IPS-11a (cell line): ENCODE results near the gene JADE2.

ENCODE experiments used
- H3K4me3 ChIP-seq: one replicate; pipeline ENCODE4 v1.5.1; 2013; ENCODE audit warnings: low read depth, low read length, control low read depth

JADE2 gene

DNA sequence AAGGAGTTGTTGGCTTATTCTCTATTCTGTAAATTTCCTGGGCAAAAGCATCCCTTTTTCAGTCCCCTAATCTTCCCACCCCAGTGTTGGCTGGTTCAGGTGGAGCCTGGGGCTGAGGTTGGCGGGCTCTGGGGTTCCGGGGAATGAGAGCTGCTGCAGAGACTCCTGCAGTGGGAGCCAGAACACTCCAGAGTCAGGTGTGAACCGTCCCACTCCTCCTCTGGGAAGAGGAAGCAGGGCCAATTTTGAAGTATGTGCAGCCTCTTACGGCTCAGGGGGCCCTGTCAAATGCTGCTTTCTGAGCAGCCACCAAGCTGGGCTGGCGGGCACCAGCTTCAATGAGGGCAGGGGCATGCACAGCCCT lies 42.8 kb downstream of the JADE2 start:
- no peak overlapping the region for H3K4me3 ChIP-seq

DNA sequence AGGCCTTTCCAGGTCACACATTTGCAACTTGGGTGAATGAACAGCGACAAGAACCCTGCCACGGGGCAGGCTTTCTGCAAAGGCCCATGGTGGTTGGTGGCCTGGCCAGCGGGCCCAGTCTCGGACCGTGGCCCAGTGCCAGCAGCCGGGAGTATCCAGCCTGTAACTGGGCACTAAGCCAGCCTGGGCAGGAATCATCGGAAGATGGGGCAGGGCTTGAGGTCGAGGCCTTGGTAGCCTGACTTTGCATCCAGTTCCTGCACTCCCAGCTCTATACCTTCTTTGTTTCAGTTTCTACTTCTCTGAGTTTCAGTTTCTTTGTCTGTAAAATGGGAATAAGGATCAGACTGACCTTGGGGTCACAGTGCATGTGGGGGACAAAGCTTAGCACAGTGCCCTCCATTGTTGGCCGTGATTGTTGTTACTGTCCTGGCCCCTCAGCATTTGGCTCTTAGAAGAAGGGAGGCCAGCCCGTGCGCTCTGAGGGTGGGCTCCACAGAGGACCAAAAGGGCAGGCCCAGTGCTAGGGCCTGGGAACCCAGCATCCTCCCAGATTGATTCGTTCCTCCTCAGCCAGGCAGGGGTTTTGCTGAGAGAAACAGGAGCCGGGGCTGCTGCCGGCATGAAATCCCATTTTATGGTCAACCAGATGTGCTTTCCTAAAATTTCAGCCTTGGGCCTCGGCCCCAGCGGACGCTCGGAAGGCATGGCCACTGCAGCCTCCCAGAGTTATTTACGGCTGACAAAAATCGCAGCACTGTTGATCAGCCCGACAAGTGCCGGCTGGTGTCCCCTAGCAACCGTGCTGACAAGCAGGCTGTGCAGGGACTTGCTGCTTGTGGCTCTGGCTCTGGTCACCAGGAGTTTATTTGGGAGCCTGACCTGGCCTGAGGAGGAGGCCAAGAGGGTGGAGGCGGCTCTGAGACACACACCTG lies 43.6 kb downstream of the JADE2 start:
- H3K4me3 ChIP-seq, result no peak overlapping the region

DNA sequence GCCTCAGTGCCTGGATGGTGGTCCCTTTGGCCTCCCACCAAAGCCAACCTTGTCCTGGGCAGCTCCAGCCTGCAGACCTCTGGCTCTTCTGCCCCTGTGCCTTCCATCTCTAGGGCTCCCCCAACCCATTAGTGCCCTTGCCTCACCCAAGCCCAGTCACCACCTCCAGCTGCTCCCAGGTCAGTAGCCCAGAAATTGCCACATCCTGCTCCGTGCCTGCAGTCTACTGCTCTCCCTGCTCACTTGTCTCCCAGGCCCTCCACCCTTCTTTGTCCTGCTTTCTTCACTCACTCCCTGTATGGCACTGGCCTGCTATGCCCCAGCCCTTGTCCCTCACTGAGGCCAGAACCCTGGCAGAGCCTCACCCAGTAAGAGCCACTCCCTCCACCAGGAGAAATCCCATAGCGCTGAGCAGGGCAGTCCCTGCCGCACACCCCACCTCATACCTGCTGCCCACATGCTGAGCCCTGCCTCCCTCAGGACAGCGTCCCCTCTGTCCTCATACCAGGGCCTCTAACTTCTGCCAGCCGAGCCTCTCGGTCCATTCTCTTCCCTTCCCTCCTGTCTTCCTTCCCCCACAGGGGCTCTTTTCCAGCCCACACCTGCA lies 44.4 kb downstream of the JADE2 start:
- no peak overlapping the region for H3K4me3 ChIP-seq

DNA sequence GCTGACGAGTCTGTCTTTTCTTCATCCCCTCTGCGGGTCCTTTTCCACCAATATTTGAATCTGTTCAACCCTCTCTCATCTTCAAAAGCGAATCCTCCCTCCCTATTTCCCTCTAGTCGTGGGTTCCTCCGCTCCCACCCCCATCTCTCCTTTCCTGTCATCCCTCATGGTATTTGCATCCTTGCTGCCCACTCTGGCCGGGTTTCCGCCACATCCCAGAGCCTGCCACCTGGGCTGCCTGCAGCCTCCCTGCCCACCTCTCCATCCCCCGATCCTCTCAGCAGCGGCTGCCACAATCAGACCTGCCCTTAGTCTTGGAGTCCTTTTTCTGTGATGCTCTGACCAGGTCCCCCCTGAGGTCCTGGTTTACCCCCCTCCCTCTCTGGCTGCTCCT lies 44.9 kb downstream of the JADE2 start:
- H3K4me3 ChIP-seq, result no peak overlapping the region

DNA sequence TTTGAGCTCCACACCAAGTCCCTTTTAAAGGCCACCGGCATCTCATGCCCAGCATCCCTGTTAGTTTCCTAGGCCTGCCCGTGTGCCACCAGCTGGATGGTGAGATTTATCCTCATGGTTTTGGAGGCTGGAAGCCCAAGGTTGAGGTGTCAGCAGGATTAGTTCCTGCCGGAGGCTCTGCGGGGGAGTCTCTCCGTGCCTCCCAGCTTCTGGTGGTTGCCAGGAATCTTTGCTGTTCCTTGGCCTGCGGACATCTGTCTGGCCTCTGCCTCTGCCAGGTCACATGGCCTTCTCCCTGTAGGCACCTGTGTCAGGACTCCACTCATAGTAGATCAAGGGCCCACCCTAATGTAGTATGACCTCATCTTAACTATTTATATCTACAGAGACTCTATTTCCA lies 45.4 kb downstream of the JADE2 start:
- H3K4me3 ChIP-seq, result no peak overlapping the region

DNA sequence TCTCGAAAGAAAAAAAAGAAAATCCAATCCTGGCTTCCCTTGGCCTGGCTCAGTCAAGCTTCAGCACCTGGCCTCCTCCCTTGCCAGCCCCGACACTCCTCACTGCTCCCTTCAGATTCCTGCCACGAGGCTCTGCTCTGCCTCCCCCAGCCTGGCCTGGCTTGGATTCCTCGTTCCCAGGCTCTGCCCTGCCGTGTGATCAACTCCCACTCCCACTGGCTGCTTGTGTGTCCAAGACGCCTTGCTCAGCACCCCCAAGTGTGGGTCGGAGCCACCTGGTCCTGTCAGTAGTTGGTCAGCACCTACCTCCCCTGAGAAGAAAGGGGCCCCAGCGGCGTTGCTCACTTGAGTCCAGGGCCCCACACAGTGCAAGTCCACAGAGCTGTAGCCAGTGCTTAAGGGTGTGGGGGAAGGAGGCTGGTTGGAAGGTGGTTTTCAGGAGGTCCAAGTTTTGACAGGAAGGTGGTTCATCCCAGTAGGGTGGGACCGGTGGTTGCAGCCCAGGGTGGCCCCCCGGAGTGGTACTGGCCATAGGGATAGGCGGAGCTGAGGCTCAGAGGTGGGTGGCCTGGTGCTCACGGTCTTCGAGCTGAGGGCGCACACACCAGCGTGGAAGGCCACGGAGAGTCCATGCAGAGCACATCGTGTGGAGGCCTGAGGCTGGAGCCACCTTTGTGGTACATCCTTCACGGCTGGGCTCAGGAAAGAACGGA lies 46.4 kb downstream of the JADE2 start:
- no peak overlapping the region for H3K4me3 ChIP-seq

DNA sequence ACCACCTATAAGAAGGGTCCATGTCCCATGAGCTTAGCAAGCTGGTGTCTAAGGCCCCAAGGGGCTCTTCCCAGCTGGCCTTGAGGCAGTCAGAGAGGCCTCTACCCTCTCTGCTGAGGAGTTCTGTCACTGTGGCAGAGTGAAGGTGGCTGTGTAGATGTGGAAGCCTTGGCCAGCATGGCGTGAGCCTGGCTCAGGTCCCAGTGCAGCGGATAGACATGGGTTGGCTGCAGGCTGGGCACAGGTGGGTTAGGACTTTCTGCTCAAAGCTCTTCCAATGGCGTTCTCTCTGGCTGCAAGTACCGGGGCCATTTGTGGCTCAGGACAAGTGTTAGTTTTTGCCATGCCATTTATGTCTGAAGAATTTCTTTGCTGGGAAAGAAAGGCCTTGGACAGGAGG lies 47.3 kb downstream of the JADE2 start:
- no peak overlapping the region for H3K4me3 ChIP-seq

DNA sequence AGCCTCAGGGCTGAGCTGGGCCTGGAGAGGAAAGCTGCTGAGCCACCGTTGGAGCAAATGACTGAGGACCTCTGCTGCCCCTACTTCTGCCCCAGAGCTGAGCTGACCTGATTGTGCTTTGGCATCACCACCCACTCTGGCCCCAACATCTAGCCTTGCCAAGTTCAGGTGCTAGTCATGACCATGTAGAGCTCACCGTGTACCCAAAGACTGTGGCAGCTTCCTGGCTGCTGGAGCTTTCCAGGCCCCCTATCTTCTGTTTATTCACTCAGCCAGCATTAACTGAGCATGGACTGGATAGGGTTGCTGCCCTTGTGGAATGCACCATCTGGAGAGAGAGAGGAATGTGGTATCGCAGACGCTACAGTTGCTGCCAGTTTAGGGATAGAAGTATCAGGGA lies 49.1 kb downstream of the JADE2 start:
- H3K4me3 ChIP-seq, result no peak overlapping the region

DNA sequence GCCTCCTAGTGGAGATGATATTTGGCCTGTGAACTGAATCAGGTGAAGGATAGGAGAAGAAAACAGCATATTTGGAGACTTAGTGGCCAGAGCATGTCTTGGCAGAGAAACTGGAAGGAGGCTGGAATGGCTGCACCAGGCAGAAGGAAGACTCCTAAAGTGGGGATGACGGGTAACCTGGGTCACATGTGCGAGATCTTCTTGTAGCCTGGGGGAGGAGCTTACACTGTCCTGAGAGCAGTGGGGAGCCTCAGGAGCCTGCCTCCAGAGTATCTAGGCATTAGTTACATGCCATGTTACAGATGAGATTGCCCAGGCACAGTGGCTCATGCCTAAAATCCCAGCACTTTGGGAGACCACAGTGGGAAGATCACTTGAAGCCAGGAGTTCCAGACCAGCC lies 49.8 kb downstream of the JADE2 start:
- no peak overlapping the region for H3K4me3 ChIP-seq

DNA sequence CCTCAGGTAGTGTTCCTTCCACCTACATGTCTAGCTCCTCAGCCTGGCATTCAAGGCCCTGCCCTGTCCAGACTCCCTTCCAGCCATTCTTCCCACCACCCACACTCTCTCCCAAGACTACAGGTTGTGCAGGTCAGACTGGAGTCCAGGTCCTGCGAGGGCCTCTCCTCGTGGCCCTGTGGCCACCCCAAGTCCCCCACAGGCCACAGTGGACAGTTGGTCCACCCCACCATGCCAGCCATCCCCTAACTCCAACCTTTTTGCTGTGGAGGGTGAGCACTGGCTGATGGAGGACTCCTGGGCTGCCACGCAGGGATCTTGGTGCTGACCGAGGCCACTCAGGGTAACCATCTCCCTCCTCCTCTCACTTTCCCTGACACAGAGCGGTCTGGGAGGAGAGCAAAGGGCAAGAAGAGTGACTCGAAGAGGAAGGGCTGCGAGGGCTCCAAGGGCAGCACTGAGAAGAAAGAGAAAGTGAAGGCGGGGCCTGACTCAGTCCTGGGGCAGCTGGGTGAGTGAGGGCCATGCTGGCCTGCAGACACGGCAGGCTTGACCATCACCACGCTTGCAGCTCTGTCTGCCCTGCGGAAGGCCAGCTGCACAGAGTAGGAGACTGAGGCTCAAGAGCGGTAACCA lies 51.0 kb downstream of the JADE2 start:
- H3K4me3 ChIP-seq, result no peak overlapping the region

DNA sequence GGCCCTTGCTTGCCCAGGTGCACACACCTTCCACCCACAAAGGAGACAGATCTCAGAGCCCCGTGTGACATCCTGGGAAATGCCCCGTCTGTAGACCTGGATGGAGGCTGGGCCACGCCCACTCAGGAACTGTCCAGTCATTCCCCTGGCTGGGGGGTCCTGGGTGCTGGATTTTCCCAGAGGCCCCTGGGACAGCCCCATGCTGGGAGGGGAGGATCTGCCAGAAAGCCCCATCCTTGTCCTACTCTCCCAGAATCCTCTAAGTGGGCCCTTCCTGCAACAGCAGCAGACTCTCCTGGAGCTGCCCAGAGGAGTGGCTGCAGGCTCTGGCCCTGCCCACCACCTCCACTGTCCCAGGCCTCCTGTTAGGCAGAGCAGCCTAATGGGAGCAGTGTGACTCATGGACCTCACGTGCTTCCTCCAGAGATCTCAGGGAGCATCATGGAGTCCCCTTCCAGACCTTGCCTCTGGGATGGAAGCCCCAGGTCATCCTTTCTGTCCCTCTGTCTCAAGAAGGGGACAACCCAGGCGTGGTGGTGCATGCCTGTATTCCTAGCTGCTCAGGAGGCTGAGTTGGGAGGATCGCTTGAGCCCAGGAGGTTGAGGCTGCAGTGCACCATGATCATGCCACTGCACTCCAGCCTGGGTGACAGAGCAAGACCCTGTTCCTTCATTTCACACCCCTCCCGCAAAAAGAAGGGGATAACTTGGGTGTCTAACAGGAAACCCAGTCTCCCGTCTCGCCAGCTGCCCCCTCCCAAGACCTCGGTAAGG lies 51.7 kb downstream of the JADE2 start:
- no peak overlapping the region for H3K4me3 ChIP-seq

DNA sequence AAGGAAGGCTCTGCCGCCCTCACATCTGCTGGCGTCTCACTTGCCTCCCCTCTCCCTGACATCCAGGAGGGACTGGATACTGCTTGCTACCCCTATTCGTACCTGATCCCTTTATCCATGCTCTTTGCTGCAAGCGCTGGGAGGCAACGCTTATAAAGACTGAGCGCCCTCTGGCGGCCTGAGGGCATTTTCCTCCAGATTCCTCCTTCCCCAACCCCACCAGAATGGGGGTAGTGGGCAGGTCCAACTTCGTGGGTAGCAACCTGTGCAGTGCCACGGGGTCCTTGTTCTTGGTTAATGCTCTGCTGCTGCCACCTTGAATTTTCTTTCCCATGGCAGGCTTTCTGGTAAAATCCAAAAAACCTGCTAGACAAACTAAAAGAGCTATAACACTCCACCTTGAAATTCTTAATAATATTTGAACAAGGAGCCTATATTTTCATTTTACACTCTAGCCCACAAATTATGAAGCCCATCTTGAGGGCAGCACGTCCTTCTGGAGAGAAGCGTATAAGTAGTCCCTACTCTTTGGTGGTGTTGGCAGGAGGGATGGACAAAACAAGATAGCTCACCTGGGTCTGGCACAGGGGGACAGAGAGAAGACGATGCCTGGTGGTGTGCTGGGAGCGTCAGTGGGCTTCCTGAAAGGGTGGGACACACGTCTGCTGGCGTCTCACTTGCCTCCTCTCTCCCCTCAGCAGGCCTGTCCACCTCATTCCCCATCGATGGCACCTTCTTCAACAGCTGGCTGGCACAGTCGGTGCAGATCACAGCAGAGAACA lies 52.5 kb downstream of the JADE2 start:
- H3K4me3 ChIP-seq, result no peak overlapping the region

DNA sequence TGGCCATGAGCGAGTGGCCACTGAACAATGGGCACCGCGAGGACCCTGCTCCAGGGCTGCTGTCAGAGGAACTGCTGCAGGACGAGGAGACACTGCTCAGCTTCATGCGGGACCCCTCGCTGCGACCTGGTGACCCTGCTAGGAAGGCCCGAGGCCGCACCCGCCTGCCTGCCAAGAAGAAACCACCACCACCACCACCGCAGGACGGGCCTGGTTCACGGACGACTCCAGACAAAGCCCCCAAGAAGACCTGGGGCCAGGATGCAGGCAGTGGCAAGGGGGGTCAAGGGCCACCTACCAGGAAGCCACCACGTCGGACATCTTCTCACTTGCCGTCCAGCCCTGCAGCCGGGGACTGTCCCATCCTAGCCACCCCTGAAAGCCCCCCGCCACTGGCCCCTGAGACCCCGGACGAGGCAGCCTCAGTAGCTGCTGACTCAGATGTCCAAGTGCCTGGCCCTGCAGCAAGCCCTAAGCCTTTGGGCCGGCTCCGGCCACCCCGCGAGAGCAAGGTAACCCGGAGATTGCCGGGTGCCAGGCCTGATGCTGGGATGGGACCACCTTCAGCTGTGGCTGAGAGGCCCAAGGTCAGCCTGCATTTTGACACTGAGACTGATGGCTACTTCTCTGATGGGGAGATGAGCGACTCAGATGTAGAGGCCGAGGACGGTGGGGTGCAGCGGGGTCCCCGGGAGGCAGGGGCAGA lies 53.3 kb downstream of the JADE2 start:
- H3K4me3 ChIP-seq, result no peak overlapping the region

DNA sequence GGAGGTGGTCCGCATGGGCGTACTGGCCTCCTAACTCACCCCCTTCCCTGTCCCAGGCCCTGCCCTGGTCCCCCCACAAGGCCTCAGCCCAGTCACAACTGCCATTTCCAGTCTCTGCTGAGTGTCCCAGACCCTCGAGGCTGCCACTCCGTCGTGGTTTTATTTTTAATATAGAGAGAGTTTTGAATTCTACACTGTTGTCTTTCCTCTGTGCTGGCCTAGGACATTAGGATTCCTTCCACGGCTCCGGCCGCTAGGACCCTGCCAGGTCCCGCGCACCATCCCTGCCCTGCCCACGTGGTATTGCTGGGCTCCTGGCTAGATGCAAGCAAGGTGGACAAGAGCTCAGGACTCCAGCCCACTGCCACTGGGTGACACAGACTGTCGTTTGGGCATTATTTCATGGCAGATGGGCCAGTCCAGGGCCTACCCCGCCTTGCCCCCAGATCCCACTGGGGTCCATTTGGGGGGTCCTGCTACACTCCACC lies 53.9 kb downstream of the JADE2 start:
- H3K4me3 ChIP-seq, result no peak overlapping the region

DNA sequence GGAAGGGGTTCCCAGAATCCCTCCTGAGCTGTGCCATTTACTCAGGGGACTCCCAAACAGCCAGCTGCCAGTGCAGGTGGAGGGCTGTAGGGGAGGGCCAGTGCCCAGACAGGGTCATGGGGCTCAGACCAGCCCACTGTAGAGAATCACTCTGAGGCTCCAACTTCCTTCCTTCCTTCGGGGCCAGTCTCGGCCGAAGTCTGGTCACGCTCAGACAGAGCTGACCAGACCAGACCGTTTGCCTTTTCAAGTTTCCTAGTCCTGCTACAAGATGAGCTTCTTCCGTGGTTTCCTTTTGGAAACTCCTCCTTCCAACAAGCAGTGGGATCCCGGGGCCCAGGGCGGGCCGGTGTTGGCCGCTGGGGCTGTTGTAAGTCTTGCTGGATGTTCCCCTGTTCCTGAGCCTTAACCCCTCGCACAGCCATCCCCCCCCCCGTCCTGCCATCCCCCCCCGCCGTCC lies 54.6 kb downstream of the JADE2 start:
- H3K4me3 ChIP-seq, result no peak overlapping the region

DNA sequence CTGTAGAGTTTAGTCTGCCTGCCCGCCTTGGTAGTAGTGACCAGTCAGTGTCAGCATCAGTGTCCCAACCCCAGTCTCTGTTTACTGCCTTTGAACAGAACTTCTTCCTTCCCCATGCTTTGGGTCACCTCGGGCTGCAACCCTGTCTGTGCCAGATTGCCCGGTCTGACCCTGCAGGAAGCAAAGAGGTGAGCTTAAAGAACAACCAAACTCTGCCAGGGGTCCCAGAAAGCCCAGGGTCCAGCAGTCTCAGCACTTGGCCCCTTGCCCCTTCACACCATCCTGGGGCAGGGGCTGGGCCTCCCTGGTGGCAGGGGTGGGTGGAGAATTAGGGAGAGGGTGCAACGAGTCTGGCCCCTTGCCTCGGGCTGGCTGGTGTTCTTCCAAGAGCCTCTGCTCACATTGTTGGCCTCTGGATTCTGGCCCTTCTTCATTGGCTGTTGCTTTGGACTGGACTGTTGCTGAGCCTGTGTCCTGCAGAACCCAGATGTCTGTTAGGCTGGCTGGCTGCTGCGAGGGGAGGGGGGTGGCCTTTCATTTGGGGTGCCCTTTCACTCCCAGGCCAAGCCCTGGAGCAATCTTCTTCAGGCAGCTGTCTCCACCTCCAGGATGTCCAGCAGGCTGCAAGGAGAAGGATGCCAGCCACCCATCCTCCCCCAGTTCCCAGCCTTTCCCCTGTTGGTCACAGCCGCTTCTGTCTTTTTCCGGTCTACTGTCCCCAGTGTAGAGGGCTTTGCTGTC lies 55.9 kb downstream of the JADE2 start:
- H3K4me3 ChIP-seq, result no peak overlapping the region

DNA sequence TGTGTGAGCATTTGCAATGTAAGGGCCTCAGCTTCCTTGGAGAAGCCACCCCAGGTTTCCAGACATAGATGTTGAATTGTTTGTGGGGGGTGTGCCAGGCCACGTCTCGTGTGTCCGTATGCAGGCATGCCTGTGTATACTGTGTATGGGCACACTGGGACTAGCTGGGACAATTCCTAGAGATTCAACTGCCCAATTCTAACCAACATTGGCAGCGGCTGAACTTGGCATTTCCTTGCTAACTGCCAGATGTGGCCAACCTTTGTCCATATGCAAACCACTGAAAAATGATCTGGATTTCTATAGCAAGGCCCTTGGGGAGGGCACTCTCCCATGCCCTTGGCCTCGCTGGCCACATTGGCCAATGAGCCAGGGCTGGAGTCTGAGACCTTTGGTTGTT lies 56.8 kb downstream of the JADE2 start:
- no peak overlapping the region for H3K4me3 ChIP-seq

DNA sequence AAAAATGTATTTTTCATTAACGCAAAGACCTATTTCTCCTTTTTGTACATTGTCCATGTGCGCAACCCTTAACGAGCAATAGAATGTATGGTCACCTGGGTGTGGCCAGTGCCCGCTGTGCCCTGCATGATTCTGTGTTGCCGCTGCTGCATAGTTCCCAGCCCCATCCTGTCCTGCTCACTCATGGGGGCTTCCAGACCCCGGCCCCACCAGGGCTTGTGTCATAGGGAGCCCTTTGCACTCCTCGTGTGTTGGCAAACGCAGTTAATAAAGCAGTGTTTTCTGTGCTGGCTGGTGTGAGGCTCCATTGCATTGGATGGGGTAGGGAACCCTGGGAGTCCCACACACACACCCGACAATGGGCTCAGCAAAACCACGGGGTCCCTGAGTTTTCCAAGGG lies 57.5 kb downstream of the JADE2 start:
- H3K4me3 ChIP-seq, result no peak overlapping the region
